CD4-positive, CD25-positive, alpha-beta regulatory T cell (primary cell): Measurements from ENCODE around the gene ATP6V1C2. TPM values are rescaled to one million over a fixed set of nuclear protein-coding genes. Genes with fewer than 3 reads are reported as not detected.

Experiments
- ATAC-seq, 2 donors: fragments of 150-1000 bp; cut with Tn5 transposase; one replicate each; pipeline ENCODE4 v1.10.0; 2021; ENCODE audit warnings: low read depth in 2 of 2, moderate number of reproducible peaks in 2 of 2, moderate library complexity in 1 of 2
- DNase-seq, 3 donors: peaks; one replicate each; pipeline versions ENCODE4 v3.0.0 to v3.0.0-alpha.2; 2012 to 2022; ENCODE audit warnings: mixed read lengths in 1 of 3
- H3K27ac ChIP-seq: one replicate; pipeline ENCODE4 v1.7.0; 2013; ENCODE audit warnings: mild to moderate bottlenecking, low read length; ENCODE audit not compliant: insufficient read depth, poor library complexity, severe bottlenecking
- H3K27me3 ChIP-seq: one replicate; pipeline ENCODE4 v1.7.0; 2013; ENCODE audit warnings: low read length; ENCODE audit not compliant: control insufficient read depth, insufficient read depth
- H3K36me3 ChIP-seq: one replicate; pipeline ENCODE4 v1.7.0; 2013; ENCODE audit warnings: mild to moderate bottlenecking, low read length, moderate library complexity; ENCODE audit not compliant: control insufficient read depth, insufficient read depth
- H3K4me1 ChIP-seq: 2 replicates; pipeline ENCODE4 v1.7.0; 2013; ENCODE audit warnings: mild to moderate bottlenecking, low read length; ENCODE audit not compliant: insufficient read depth, control insufficient read depth, poor library complexity, severe bottlenecking
- H3K4me3 ChIP-seq: one replicate; pipeline ENCODE4 v1.7.0; 2013; ENCODE audit warnings: low read depth, mild to moderate bottlenecking, low read length, moderate library complexity
- H3K9me3 ChIP-seq, 2 experiments: 1 replicate in 1 of 2; 2 replicates in 1 of 2; pipeline ENCODE4 v1.7.0; 2013; ENCODE audit warnings: low read length in 2 of 2, mild to moderate bottlenecking in 1 of 2, moderate library complexity in 1 of 2; ENCODE audit not compliant: control insufficient read depth in 2 of 2
- H3K27ac Mint-ChIP-seq, 3 donors: one replicate each; pipeline ENCODE4 v1.8.0; 2020 to 2022; ENCODE audit warnings: mild to moderate bottlenecking in 3 of 3, mixed read lengths in 3 of 3, moderate library complexity in 2 of 3
- H3K27me3 Mint-ChIP-seq: one replicate; pipeline ENCODE4 v1.8.0; 2022; ENCODE audit warnings: mild to moderate bottlenecking, mixed read lengths
- H3K36me3 Mint-ChIP-seq: one replicate; pipeline ENCODE4 v1.8.0; 2020; ENCODE audit warnings: mixed read lengths
- H3K4me1 Mint-ChIP-seq, 4 donors: one replicate each; pipeline ENCODE4 v1.8.0; 2020 to 2022; ENCODE audit warnings: mixed read lengths in 4 of 4, mild to moderate bottlenecking in 1 of 4
- H3K4me3 Mint-ChIP-seq, 4 donors: one replicate each; pipeline ENCODE4 v1.8.0; 2020 to 2022; ENCODE audit warnings: mild to moderate bottlenecking in 4 of 4, mixed read lengths in 4 of 4, moderate library complexity in 3 of 4
- H3K9me3 Mint-ChIP-seq, 7 donors: one replicate each; pipeline ENCODE4 v1.8.0; 2020 to 2022; ENCODE audit warnings: mixed read lengths in 7 of 7, mild to moderate bottlenecking in 3 of 7, moderate library complexity in 2 of 7
- polyA plus RNA-seq, 4 donors: library from polyadenylated mRNA; unstranded; fragments of 300-500 nt; fragmentation: Illumina TruSeq; gene quantifications; one replicate each; pipeline ENCODE4 v1.2.3, GENCODE V29; 2021
- total RNA-seq: library from RNA; stranded (reverse); gene quantifications from one replicate; pipeline ENCODE4 v1.2.3, GENCODE V29; 2022

The ATP6V1C2 gene
- total and polyA plus RNA-seq, 5 donors from 2014 or later = 0.09 to 0.11 TPM; not detected in 3

- Mint-ChIP-seq H3K4me1 (no peaks in the 10 kb centered on the region), H3K4me3 (no peak overlapping the region), H3K9me3 (no peaks in the 10 kb centered on the region), H3K27ac (no peak overlapping the region), H3K27me3 (peaks cover 24% of the 10 kb centered on the region), H3K36me3 (no peaks in the 10 kb centered on the region)
- Histone ChIP-seq H3K27ac (no peak overlapping the region), H3K9me3 (no peaks in the 10 kb centered on the region), H3K4me3 (no peak overlapping the region), H3K4me1 (no peaks in the 10 kb centered on the region), H3K27me3 (no peaks in the 10 kb centered on the region), H3K36me3 (no peaks in the 10 kb centered on the region)
- DNase-seq (no peak), ATAC-seq (no peak)
Observed at GRCh38 chr2:10738192-10738591, 16.8 kb downstream of the ATP6V1C2 start.

- no peak overlapping the region for H3K27ac Mint-ChIP-seq
- Histone ChIP-seq H3K4me3 (no peak overlapping the region), H3K9me3 (no peaks in the 10 kb centered on the region), H3K27me3 (no peaks in the 10 kb centered on the region), H3K36me3 (no peaks in the 10 kb centered on the region), H3K27ac (no peak overlapping the region), H3K4me1 (no peaks in the 10 kb centered on the region)
- H3K36me3 Mint-ChIP-seq = no peaks in the 10 kb centered on the region
- no peak overlapping the region for H3K4me3 Mint-ChIP-seq
- no peaks in the 10 kb centered on the region for H3K9me3 Mint-ChIP-seq
- H3K4me1 Mint-ChIP-seq = peaks cover 0 to under 1% (median 0%) of the 10 kb centered on the region in 4 donors
- ATAC-seq (no peak), DNase-seq (no peak)
- H3K27me3 Mint-ChIP-seq = peaks cover 20% of the 10 kb centered on the region
Observed at GRCh38 chr2:10740226-10740625, 18.8 kb downstream of the ATP6V1C2 start.

- Histone ChIP-seq H3K36me3 (no peaks in the 10 kb centered on the region), H3K27me3 (no peaks in the 10 kb centered on the region), H3K4me1 (no peaks in the 10 kb centered on the region), H3K9me3 (no peaks in the 10 kb centered on the region), H3K27ac (no peak overlapping the region), H3K4me3 (no peak overlapping the region)
- DNase-seq = no peak
- H3K9me3 Mint-ChIP-seq = no peaks in the 10 kb centered on the region
- no peak for ATAC-seq
- H3K4me1 Mint-ChIP-seq = peaks cover 6 to 8% (median 6%) of the 10 kb centered on the region in 4 donors
- H3K4me3 Mint-ChIP-seq = no peak overlapping the region
- H3K36me3 Mint-ChIP-seq = no peaks in the 10 kb centered on the region
- peaks cover 16% of the 10 kb centered on the region for H3K27me3 Mint-ChIP-seq
- no peak overlapping the region for H3K27ac Mint-ChIP-seq
Observed at GRCh38 chr2:10741139-10741538, 19.7 kb downstream of the ATP6V1C2 start.

GRCh38 chr2:10742666-10743065, 21.2 kb downstream of the ATP6V1C2 start:
- H3K4me3 ChIP-seq = no peak overlapping the region
- H3K36me3 ChIP-seq = no peaks in the 10 kb centered on the region
- no peaks in the 10 kb centered on the region for H3K27me3 ChIP-seq
- ATAC-seq = no peak
- H3K9me3 Mint-ChIP-seq = no peaks in the 10 kb centered on the region
- H3K9me3 ChIP-seq = no peaks in the 10 kb centered on the region
- peaks cover 6 to 11% (median 7%) of the 10 kb centered on the region in 4 donors for H3K4me1 Mint-ChIP-seq
- no peaks in the 10 kb centered on the region for H3K4me1 ChIP-seq
- no peak overlapping the region for H3K27ac Mint-ChIP-seq
- H3K27ac ChIP-seq = no peak overlapping the region
- H3K27me3 Mint-ChIP-seq = peaks cover 5% of the 10 kb centered on the region
- DNase-seq = no peak
- no peaks in the 10 kb centered on the region for H3K36me3 Mint-ChIP-seq
- no peak overlapping the region for H3K4me3 Mint-ChIP-seq

- Mint-ChIP-seq H3K27me3 (no peaks in the 10 kb centered on the region), H3K36me3 (no peaks in the 10 kb centered on the region), H3K9me3 (no peaks in the 10 kb centered on the region), H3K27ac (no peak overlapping the region), H3K4me3 (no peak overlapping the region), H3K4me1 (peaks cover 2 to 8% (median 3%) of the 10 kb centered on the region in 4 donors)
- Histone ChIP-seq H3K4me3 (no peak overlapping the region), H3K27me3 (peaks cover 1% of the 10 kb centered on the region), H3K27ac (no peak overlapping the region), H3K4me1 (no peaks in the 10 kb centered on the region), H3K36me3 (no peaks in the 10 kb centered on the region), H3K9me3 (no peaks in the 10 kb centered on the region)
- DNase-seq (no peak), ATAC-seq (no peak)
Observed at GRCh38 chr2:10750610-10751009, 29.2 kb downstream of the ATP6V1C2 start.

- no peak for DNase-seq
- H3K4me3 Mint-ChIP-seq = no peak overlapping the region
- H3K27ac Mint-ChIP-seq = peak overlapping the region in 1 of 3 donors; percentile 91
- peaks cover 0 to 2% (median 0%) of the 10 kb centered on the region in 4 donors for H3K4me1 Mint-ChIP-seq
- H3K27ac ChIP-seq = no peak overlapping the region
- peaks cover 1% of the 10 kb centered on the region for H3K27me3 ChIP-seq
- no peaks in the 10 kb centered on the region for H3K9me3 ChIP-seq
- no peak overlapping the region for H3K4me3 ChIP-seq
- no peaks in the 10 kb centered on the region for H3K36me3 ChIP-seq
- H3K9me3 Mint-ChIP-seq = no peaks in the 10 kb centered on the region
- H3K36me3 Mint-ChIP-seq = no peaks in the 10 kb centered on the region
- ATAC-seq = no peak
- no peaks in the 10 kb centered on the region for H3K27me3 Mint-ChIP-seq
- H3K4me1 ChIP-seq = no peaks in the 10 kb centered on the region
Observed at GRCh38 chr2:10752236-10752635, 30.8 kb downstream of the ATP6V1C2 start.

- Mint-ChIP-seq H3K36me3 (no peaks in the 10 kb centered on the region), H3K4me1 (no peaks in the 10 kb centered on the region), H3K27me3 (no peaks in the 10 kb centered on the region), H3K27ac (no peak overlapping the region), H3K9me3 (no peaks in the 10 kb centered on the region), H3K4me3 (no peak overlapping the region)
- no peaks in the 10 kb centered on the region for H3K4me1 ChIP-seq
- no peaks in the 10 kb centered on the region for H3K9me3 ChIP-seq
- no peak overlapping the region for H3K4me3 ChIP-seq
- no peak overlapping the region for H3K27ac ChIP-seq
- DNase-seq = no peak
- no peak for ATAC-seq
- H3K27me3 ChIP-seq = peaks cover 1% of the 10 kb centered on the region
- no peaks in the 10 kb centered on the region for H3K36me3 ChIP-seq
Observed at GRCh38 chr2:10753156-10753555, 31.7 kb downstream of the ATP6V1C2 start.

- no peak for DNase-seq
- Mint-ChIP-seq H3K9me3 (no peaks in the 10 kb centered on the region), H3K27ac (no peak overlapping the region), H3K27me3 (no peaks in the 10 kb centered on the region), H3K4me3 (no peak overlapping the region), H3K4me1 (no peaks in the 10 kb centered on the region), H3K36me3 (no peaks in the 10 kb centered on the region)
- Histone ChIP-seq H3K4me1 (no peaks in the 10 kb centered on the region), H3K36me3 (no peaks in the 10 kb centered on the region), H3K27ac (no peak overlapping the region), H3K4me3 (no peak overlapping the region), H3K9me3 (no peaks in the 10 kb centered on the region), H3K27me3 (peaks cover 1% of the 10 kb centered on the region)
- ATAC-seq = no peak
Observed at GRCh38 chr2:10753876-10754275, 32.4 kb downstream of the ATP6V1C2 start.
